Colonic mucosa (tissue), 4 donors: Measurements from ENCODE around the gene SLC35E4. TPM values are rescaled to one million over a fixed set of nuclear protein-coding genes. Genes with fewer than 3 reads are reported as not detected.

ENCODE experiments used
- DNase-seq: peaks from one replicate; pipeline ENCODE4 v3.0.0-alpha.2; 2020
- H3K27ac ChIP-seq: fragments of 200-600 bp; one replicate; pipeline ENCODE4 v1.8.0; 2021
- H3K27me3 ChIP-seq: fragments of 200-600 bp; one replicate; pipeline ENCODE4 v1.8.0; 2021
- H3K36me3 ChIP-seq: fragments of 200-600 bp; one replicate; pipeline ENCODE4 v1.8.0; 2021
- H3K4me1 ChIP-seq: fragments of 200-600 bp; one replicate; pipeline ENCODE4 v1.8.0; 2021; ENCODE audit warnings: mild to moderate bottlenecking
- H3K4me3 ChIP-seq: fragments of 200-600 bp; one replicate; pipeline ENCODE4 v1.8.0; 2021
- H3K9ac ChIP-seq, 2 donors: one replicate each; pipeline ENCODE4 v1.7.0; 2013; ENCODE audit warnings: control low read depth in 2 of 2, low read depth in 2 of 2, low read length in 2 of 2
- H3K9me3 ChIP-seq: fragments of 200-600 bp; one replicate; pipeline ENCODE4 v1.8.0; 2021
- intact Hi-C: fragments of 100-400 bp; cut with DNase I; formaldehyde crosslinking; loops from one replicate; pipeline ENCODE4 v1.14.1; 2022
- total RNA-seq, 2 donors: library from RNA; stranded (reverse); fragmentation: NEBNext Ultra II Directional in 1 of 2; extraction: Animal tissue kit (Norgen Biotek cat#: 25700) in 1 of 2; gene quantifications; one replicate each; pipeline ENCODE4 v1.2.1, GENCODE V29; 2021
- TF ChIP-seq, protein P1 (sequence below): fragments of 200-600 bp; IDR thresholded peaks from one replicate; pipeline ENCODE4 v1.8.0; 2022; ENCODE audit warnings: antibody characterized with exemption, mild to moderate bottlenecking
- donor health status: healthy.
- donor health status: DM: no; HTN: no; CAD: no.
- donor health status: DM: no; HTN: no; CAD: no.

SLC35E4 gene
- total RNA-seq, 2 donors from 2014 or later: 5.7 to 7.0 TPM

DNA sequence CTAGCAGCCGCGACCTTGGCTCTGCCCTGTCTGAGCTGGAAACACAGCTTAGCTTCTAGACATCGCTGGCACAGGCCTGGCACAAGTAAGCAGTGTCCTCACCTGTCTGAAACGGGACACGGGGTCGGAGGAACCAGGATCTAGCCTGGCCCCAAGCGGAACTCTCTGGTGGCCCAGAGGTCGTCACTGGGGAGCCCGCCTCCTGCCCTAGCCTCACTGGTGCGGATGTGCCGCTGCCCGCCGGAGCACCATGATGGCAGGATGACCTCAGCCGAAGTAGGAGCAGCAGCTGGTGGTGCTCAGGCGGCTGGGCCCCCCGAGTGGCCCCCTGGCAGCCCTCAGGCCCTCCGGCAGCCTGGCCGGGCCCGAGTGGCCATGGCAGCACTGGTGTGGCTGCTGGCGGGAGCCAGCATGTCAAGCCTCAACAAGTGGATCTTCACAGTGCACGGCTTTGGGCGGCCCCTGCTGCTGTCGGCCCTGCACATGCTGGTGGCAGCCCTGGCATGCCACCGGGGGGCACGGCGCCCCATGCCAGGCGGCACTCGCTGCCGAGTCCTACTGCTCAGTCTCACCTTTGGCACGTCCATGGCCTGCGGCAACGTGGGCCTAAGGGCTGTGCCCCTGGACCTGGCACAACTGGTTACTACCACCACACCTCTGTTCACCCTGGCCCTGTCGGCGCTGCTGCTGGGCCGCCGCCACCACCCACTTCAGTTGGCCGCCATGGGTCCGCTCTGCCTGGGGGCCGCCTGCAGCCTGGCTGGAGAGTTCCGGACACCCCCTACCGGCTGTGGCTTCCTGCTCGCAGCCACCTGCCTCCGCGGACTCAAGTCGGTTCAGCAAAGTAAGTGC lies 871 bp downstream of the SLC35E4 start:
- Histone ChIP-seq H3K4me3 (peak overlapping the region; percentile 72), H3K27me3 (no peaks in the 10 kb centered on the region), H3K27ac (peak overlapping the region; percentile 84), H3K4me1 (peaks cover 15% of the 10 kb centered on the region), H3K9me3 (no peaks in the 10 kb centered on the region), H3K36me3 (no peaks in the 10 kb centered on the region), H3K9ac (peak overlapping the region; percentile 76 to 84)
- TF ChIP-seq, protein P1, sequence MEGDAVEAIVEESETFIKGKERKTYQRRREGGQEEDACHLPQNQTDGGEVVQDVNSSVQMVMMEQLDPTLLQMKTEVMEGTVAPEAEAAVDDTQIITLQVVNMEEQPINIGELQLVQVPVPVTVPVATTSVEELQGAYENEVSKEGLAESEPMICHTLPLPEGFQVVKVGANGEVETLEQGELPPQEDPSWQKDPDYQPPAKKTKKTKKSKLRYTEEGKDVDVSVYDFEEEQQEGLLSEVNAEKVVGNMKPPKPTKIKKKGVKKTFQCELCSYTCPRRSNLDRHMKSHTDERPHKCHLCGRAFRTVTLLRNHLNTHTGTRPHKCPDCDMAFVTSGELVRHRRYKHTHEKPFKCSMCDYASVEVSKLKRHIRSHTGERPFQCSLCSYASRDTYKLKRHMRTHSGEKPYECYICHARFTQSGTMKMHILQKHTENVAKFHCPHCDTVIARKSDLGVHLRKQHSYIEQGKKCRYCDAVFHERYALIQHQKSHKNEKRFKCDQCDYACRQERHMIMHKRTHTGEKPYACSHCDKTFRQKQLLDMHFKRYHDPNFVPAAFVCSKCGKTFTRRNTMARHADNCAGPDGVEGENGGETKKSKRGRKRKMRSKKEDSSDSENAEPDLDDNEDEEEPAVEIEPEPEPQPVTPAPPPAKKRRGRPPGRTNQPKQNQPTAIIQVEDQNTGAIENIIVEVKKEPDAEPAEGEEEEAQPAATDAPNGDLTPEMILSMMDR: no peak
- intact Hi-C loops: loop anchor here (10.0 kb wide), 1 partner anchor 288 kb away; no protein-coding TSS in a partner anchor
- peak; percentile 46 for DNase-seq

- TF ChIP-seq, protein P1: no peak
- H3K4me3 ChIP-seq: no peak overlapping the region
- DNase-seq: no peak
- intact Hi-C loops: loop anchor here (10.0 kb wide), 1 partner anchor 287 kb away; no protein-coding TSS in a partner anchor
- H3K9ac ChIP-seq: no peak overlapping the region
- no peak overlapping the region for H3K27ac ChIP-seq
- H3K36me3 ChIP-seq: no peaks in the 10 kb centered on the region
- no peaks in the 10 kb centered on the region for H3K27me3 ChIP-seq
- H3K9me3 ChIP-seq: no peaks in the 10 kb centered on the region
- H3K4me1 ChIP-seq: peaks cover 15% of the 10 kb centered on the region
Observed at GRCh38 chr22:30637701-30638114, 2.1 kb downstream of the SLC35E4 start.

DNA sequence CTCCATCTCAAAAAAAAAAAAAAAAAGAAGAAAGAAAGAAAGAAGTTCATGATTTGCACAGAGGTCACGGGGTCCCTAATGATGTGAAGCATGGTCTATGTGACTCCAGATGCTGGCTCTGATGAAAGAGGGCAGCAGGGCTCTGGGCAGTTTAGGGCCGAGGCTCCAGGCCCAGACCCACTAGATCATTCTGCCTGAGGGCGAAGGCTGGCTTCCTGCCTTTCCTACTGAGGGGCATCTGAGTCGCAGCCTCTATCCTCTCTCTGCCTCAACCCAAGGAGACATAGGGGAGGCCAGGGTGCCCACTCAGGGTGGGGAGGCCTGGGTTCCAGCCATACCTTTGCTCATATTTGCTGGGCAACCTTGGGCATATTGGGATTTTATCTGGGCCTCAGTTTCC lies 4.8 kb downstream of the SLC35E4 start:
- peaks cover 10% of the 10 kb centered on the region for H3K4me1 ChIP-seq
- TF ChIP-seq, protein P1: no peak
- no peak overlapping the region for H3K4me3 ChIP-seq
- H3K27ac ChIP-seq: no peak overlapping the region
- no peak for DNase-seq
- H3K9ac ChIP-seq: no peak overlapping the region
- H3K9me3 ChIP-seq: no peaks in the 10 kb centered on the region
- intact Hi-C loops: no loop called here
- H3K27me3 ChIP-seq: no peaks in the 10 kb centered on the region
- H3K36me3 ChIP-seq: no peaks in the 10 kb centered on the region

DNA sequence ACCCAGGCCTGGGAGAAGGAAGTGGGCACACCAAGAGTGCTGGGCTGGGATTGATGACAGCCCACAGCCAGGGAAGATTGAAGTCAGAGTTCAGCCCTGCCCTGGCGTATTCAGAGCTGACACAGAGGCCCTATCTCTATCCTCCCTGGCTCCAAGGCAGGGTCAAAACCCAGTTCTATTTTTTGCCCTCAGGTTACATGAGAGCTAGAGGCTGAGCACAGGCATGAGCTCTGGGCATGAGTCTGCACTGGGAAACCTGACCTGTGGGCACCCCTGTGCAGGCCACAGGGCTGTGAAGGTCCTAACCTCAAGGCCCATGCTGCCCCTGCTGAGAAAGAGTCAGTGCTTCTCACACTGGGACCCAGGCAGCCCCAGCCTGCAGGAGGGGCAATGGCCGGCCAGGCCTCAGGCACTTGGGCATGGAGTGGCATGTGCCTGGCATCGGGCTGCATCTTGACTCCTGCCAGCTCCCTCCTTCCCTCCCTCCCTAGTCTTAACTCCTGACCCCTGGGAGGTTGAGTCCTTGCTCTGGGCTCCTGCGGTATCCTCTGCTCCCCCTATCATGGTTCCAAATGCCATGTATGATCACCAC lies 5.4 kb downstream of the SLC35E4 start:
- Histone ChIP-seq H3K27ac (no peak overlapping the region), H3K9me3 (no peaks in the 10 kb centered on the region), H3K4me1 (peaks cover 10% of the 10 kb centered on the region), H3K9ac (no peak overlapping the region), H3K36me3 (no peaks in the 10 kb centered on the region), H3K27me3 (no peaks in the 10 kb centered on the region), H3K4me3 (no peak overlapping the region)
- no peak for DNase-seq
- TF ChIP-seq, protein P1: no peak
- intact Hi-C loops: no loop called here

DNA sequence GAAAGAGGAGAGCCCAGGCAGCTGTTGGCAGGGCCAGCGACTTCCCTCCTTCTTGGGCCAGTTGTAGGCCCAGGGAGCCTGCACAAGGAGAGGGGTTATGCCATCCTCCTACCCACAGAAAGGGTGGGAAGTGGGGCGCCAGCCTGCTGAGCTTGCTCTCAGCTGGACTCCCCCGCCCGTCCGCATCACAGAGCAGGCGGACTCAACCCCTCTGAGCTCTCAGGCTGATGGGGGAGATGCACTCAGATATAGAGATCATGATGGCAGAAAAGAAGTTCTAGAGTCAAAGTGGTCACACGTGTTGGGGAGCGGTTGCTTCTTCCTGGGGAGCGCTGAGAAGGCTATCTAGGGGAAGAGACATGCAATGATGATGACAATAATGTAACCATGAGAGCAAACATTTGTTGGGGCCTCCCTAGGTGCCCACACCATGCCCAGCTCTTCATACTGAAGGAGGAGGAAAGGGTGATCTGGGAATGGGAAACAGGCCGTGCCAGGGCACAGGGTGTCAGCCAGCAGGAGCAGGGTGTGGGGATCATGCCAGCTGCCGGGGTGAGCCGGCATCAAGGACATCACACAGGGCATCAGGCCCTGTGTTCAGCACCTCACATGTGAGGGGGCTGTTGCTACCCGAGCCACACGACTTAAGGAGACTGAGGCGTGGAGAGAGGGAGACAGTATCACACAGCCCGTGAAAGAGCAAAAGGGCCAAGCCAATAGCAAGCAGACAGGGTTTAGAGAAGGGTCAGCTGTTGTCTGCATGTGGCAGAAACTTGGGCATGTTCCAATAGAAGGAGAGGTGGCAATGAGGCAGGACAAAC lies 7.7 kb downstream of the SLC35E4 start:
- no peaks in the 10 kb centered on the region for H3K4me1 ChIP-seq
- no peak overlapping the region for H3K27ac ChIP-seq
- peak overlapping the region; percentile 5 to 12 for H3K9ac ChIP-seq
- H3K4me3 ChIP-seq: no peak overlapping the region
- DNase-seq: no peak
- H3K9me3 ChIP-seq: no peaks in the 10 kb centered on the region
- TF ChIP-seq, protein P1: no peak
- no peaks in the 10 kb centered on the region for H3K36me3 ChIP-seq
- H3K27me3 ChIP-seq: no peaks in the 10 kb centered on the region
- intact Hi-C loops: no loop called here
